ENCODE data around the gene SULF2. TPM values are rescaled to one million over a fixed set of nuclear protein-coding genes. Genes with fewer than 3 reads are reported as not detected.

Gene SULF2
- total RNA-seq, 1 experiment from 2014 or later: 495 TPM

- peaks cover 94% of the 10 kb centered on the region for H3K79me2 ChIP-seq (ENCODE audit: low read depth)
- CTCF ChIA-PET: no interaction called here
- intact Hi-C loops (cut with micrococcal nuclease; ENCODE audit: unreplicated experiment): no loop called here
These were observed 40.5 kb downstream of the SULF2 start for GRCh38 chr20:47744803-47745202.

GRCh38 chr20:47743671-47744070, 41.6 kb downstream of the SULF2 start:
- H3K9me2 ChIP-seq (ENCODE audit: insufficient read depth): no peaks in the 10 kb centered on the region
- POLR2A ChIA-PET (ENCODE audit: unreplicated experiment): no interaction called here
- TF ChIP-seq EZH2 (IDR thresholded peaks at IDR 0.05; ENCODE audit: low read depth) (no peak), CTCF (conservative IDR thresholded peaks at IDR 0.05) (no peak)
- H3K27ac ChIP-seq: no peak overlapping the region
- H3K27me3 ChIP-seq (ENCODE audit: insufficient read depth, low read depth): no peaks in the 10 kb centered on the region
- H3F3A ChIP-seq (ENCODE audit: insufficient read depth, low read depth): peaks cover 77% of the 10 kb centered on the region
- H4K20me1 ChIP-seq (ENCODE audit: insufficient read depth): peaks cover 94% of the 10 kb centered on the region
- no TSS peak for BruUV-seq (replicated peaks)
- H3K79me2 ChIP-seq (ENCODE audit: low read depth): peaks cover 94% of the 10 kb centered on the region
- intact Hi-C loops (cut with micrococcal nuclease; ENCODE audit: unreplicated experiment): no loop called here
- peaks cover 35% of the 10 kb centered on the region for H3K36me3 ChIP-seq (ENCODE audit: low read depth)
- no peak overlapping the region for H3K4me3 ChIP-seq
- H3K9me3 ChIP-seq (ENCODE audit: insufficient read depth, low read depth): no peaks in the 10 kb centered on the region
- no peak overlapping the region for H3K4me2 ChIP-seq
- CTCF ChIA-PET: no interaction called here
- no peaks in the 10 kb centered on the region for H3K4me1 ChIP-seq (replicated peaks; ENCODE audit: insufficient read depth)
- H2AFZ ChIP-seq: no peak overlapping the region
- no peak for DNase-seq

More at GRCh38 chr20:47744803-47745202, 40.5 kb downstream of the SULF2 start:
- DNase-seq: no peak
- Histone ChIP-seq H3K4me1 (replicated peaks; ENCODE audit: insufficient read depth) (no peaks in the 10 kb centered on the region), H3K27ac (no peak overlapping the region), H3K36me3 (ENCODE audit: low read depth) (peaks cover 36% of the 10 kb centered on the region), H3K27me3 (ENCODE audit: insufficient read depth, low read depth) (no peaks in the 10 kb centered on the region), H3F3A (ENCODE audit: insufficient read depth, low read depth) (peaks cover 77% of the 10 kb centered on the region), H2AFZ (no peak overlapping the region), H3K9me2 (ENCODE audit: insufficient read depth) (no peaks in the 10 kb centered on the region), H3K9me3 (ENCODE audit: insufficient read depth, low read depth) (no peaks in the 10 kb centered on the region), H3K4me2 (no peak overlapping the region), H4K20me1 (ENCODE audit: insufficient read depth) (peaks cover 94% of the 10 kb centered on the region), H3K4me3 (no peak overlapping the region)
- TF ChIP-seq EZH2 (IDR thresholded peaks at IDR 0.05; ENCODE audit: low read depth) (no peak), CTCF (conservative IDR thresholded peaks at IDR 0.05) (no peak)
- no TSS peak for BruUV-seq (replicated peaks)
- POLR2A ChIA-PET (ENCODE audit: unreplicated experiment): no interaction called here

DNA sequence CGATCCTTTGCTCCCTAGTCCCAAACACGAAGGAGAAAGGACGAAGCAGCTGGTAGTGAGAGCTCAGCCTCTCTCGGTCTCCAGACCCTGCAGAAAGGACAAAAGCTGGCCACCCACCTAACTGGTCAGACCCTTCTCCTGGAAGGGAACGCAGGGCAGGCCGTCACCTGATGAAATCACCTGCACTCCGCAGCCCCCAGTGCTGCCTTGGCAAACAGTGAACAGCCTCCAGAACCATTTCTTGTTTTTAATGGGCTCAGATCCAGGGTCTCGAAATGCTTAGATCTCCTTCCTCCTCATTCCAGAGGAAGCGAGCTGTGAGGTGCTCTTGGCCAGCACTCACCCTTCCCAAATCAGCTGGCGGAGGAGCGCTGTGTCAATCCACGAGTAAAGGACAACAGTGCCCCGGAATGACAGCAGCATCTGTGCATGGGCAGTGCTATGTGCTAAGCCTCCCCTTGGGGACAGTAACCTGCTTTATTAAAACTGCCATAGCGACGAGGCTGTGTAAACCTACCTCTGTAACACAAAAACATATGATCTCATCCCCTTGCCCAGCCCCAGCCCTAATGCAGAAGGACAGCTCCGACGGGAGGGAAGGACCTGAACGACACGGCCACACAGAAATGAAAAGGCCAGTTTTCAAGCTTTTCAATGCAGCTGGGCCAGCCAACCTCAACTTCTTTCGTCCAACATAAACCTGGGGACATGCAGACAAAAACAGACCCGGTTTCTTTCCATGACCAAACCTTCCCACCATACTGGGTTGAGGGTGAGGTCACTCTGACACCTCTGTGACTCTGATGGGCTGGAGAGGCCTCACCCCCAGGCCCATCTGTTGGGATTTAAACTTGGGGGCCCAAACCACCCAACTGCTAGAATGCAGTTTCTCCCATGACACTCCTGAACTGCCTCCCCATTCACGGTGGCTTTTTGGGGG, 43.3 kb downstream of the SULF2 start:
- DNase-seq: no peak
- peaks cover 37% of the 10 kb centered on the region for H3K36me3 ChIP-seq (ENCODE audit: low read depth)
- no peak overlapping the region for H3K4me3 ChIP-seq
- H3K9me3 ChIP-seq (ENCODE audit: insufficient read depth, low read depth): no peaks in the 10 kb centered on the region
- no peaks in the 10 kb centered on the region for H3K4me1 ChIP-seq (replicated peaks; ENCODE audit: insufficient read depth)
- peaks cover 75% of the 10 kb centered on the region for H3F3A ChIP-seq (ENCODE audit: insufficient read depth, low read depth)
- ChIA-PET POLR2A (ENCODE audit: unreplicated experiment) (no interaction called here), CTCF (no interaction called here)
- peaks cover 93% of the 10 kb centered on the region for H3K79me2 ChIP-seq (ENCODE audit: low read depth)
- no peak overlapping the region; the same call in 1 of the 2 replicates for H3K27ac ChIP-seq
- H2AFZ ChIP-seq: no peak overlapping the region
- H3K4me2 ChIP-seq: no peak overlapping the region
- TF ChIP-seq EZH2 (IDR thresholded peaks at IDR 0.05; ENCODE audit: low read depth) (no peak), CTCF (conservative IDR thresholded peaks at IDR 0.05) (no peak)
- intact Hi-C loops (cut with micrococcal nuclease; ENCODE audit: unreplicated experiment): no loop called here
- H3K27me3 ChIP-seq (ENCODE audit: insufficient read depth, low read depth): no peaks in the 10 kb centered on the region
- BruUV-seq (replicated peaks): no TSS peak
- H4K20me1 ChIP-seq (ENCODE audit: insufficient read depth): peaks cover 93% of the 10 kb centered on the region
- no peaks in the 10 kb centered on the region for H3K9me2 ChIP-seq (ENCODE audit: insufficient read depth)

Measured in PC-9 (cell line).